Measurements from ENCODE around the gene RUNX1.

DNA sequence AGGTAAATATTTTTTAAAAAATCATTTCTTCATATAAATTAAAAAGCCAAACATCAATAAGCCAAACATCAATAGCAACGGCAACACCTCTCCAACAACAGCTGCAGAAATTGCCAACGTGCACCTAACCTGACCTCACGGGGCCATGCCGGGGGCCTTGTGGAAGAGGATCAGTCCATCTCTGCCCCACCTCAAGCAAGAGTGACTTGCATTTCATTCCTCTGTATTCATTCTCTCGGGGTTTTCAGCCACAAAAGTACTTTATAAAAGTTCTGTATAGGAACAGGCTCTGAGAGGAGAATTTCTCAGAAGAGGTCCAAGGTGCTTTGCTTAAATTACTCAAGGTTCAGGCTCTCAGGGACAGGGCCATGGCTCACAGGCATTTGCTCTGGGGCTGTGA is 100.9 kb downstream of the RUNX1 start:
- TF ChIP-seq POLR2A (IDR thresholded peaks at IDR 0.05; ENCODE audit: low read length) (no peak), GATA1 (IDR thresholded peaks at IDR 0.05; ENCODE audit: low read depth, low read length) (no peak)

Data from erythroblast (primary cell).